SW 1271 (cell line): Measurements from ENCODE around the gene HOXA13.

Experiments
- DNase-seq, 2 experiments: peaks; one replicate each; lab custom pipeline; 2025; lab: John Stamatoyannopoulos, UW

Gene HOXA13

GRCh38 chr7:27181795-27182275 is 18.1 kb downstream of the HOXA13 start:
- DNase-seq: no peak

GRCh38 chr7:27180431-27181420 is 19.2 kb downstream of the HOXA13 start:
- no peak for DNase-seq

- DNase-seq: peak in 1 of 2 experiments; percentile 23
These were observed 20.1 kb downstream of the HOXA13 start for GRCh38 chr7:27179503-27180430.

GRCh38 chr7:27179030-27179429 is 20.9 kb downstream of the HOXA13 start:
- DNase-seq: no peak

DNA sequence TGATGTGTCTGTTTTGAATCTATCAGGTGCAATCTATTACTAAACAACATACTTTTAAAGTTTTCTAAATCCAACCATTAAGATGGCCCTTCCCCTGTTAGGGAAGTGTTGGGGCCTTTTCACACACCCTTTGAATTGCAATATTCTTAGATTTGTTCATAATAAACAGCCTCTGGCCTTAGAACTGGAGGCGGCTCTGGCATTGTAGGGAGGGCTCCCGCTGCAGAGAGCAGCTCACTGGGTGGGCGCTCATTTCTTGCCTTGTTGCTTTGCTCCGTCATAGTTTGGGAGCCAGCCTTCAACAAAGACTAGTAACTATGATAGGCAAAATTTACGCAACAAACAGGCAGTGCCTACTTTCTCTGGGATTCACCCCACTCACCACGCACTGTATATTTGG is 21.5 kb downstream of the HOXA13 start:
- DNase-seq: no peak

- DNase-seq: no peak
These were observed 22.0 kb downstream of the HOXA13 start for GRCh38 chr7:27177795-27178320.

GRCh38 chr7:27176962-27177794 is 22.7 kb downstream of the HOXA13 start:
- DNase-seq: no peak

GRCh38 chr7:27176524-27176845 is 23.4 kb downstream of the HOXA13 start:
- DNase-seq: no peak

- no peak for DNase-seq
These were observed 24.0 kb downstream of the HOXA13 start for GRCh38 chr7:27175626-27176523.

DNA sequence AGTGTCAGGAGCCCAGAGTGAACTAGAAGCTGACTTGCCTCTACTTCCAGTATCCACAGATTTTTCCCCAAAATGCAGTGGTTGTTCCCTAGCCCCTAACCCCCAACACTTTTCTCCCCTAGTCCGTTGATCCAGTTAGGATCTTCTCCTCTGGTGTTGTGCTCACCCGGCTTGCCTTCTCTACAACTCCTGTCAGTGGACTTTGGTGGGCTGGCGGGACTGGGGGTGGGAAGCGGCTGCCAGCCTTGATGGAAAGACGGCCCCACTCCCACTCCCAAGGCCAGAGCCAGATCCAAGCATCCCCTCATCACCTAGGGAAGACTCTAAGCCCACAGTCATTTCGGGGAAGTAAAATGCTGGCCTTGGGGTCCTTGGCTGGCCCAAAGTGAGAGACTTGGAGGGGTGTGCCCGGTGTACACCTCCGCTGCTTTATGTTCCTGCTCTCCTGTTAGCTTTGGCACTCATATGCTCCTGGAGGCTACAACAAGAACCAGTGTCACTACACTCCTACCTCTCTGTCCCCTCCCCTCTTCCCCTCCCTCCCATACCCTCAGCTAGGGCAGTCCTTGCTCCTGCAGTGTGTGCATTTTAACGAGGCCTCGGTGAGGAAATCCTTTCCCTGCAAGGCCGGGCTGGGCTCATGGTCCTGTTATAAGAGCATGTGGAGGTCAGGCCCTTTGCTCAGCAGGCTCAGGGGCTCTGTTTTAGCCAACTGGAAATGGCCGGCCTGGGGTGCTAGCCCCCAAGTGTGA is 24.8 kb downstream of the HOXA13 start:
- no peak for DNase-seq

DNA sequence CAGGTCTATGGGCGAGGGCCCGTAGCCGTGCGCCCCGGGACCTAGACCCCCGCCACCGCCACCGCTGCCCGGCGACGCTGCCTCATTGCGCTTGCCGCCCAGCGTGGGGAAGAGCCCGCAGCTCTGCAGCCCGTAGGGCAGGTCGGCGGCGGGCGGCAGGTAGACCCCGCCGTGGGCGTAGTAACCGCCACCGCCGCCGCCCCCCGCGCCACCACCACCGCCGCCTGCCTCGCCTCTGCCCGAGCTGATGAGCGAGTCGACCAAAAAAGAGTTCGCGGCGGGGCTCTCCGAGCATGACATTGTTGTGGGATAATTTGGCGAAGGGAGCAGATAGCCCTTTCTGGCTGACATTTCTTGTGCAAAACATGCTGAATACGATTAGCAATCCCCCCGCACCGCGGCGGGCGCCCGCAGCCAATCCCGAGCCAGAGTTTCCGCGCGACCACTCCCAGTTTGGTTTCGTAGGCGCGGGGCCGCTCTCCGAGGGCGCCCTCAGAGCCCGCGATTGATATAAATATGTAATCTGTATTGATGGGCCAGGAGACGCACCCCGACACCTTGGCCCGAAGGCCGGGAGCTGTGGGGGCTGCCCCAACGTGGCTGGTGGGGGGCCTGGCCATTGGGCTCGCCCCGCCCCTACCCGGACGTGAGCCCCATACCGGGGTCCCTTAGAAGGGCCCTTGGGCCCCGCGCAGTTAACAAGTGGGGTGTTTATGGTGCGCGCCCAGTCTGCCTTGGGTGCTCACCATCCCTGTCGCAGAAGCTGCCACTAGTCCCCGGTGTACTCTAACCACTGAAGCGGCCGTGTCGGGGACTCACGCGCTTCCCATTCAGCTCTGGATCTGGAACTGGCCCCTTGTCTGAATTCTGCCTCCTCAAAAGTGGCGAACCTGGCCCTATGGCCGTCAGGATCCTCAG is 25.7 kb downstream of the HOXA13 start, which contains the start of gene HOXA10:
TSS of gene HOXA10 (minus strand) at position 365 of the 918 bp plus-strand sequence. CDS start at position 351, 14 bp downstream.
- DNase-seq: no peak

DNA sequence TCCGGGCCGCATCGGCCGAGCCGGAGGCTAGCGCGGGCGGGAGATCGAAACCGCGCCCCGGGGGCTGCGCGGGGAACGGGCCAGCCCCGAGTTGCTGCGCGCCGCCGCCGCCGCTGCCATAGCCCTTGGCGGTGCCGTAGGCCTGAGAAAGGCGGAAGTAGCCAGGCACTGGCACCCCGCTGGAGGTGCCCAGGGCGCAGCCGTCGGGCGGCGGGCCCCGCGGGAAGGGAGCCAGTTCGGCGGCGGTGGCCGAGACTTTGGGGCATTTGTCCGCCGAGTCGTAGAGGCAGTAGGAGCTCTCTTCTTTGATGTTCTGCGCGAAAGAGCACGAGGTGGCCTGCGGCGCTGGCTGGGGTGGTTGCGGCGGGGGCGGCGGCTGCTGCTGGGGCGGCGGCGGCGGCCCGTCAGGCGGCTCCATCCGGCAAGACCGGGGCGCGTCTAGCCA is 26.4 kb downstream of the HOXA13 start:
- DNase-seq: no peak

- DNase-seq: no peak
These were observed 26.9 kb downstream of the HOXA13 start for GRCh38 chr7:27172823-27173510.

DNA sequence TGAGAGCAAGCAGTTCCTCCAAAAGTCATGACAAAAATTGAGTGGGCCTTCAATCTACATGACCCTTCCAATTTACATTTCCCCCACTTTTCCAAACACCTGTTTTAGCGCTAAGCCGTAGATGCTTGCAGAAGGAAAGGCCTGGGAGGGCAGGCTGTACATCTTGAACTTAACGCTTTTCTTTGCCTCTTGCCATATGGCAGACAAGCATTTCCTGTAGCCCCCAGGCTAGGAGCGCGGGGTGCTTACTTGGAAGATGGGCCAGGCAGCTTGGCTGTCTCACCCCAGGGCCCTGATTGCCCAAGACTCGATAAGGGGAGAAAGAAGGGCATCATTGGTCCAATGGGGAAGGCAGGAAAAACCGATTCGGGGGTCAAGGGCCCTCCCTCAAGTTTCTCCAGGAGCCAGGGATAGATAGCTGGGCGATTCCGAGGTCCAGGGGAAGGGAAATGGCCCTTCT is 27.5 kb downstream of the HOXA13 start:
- no peak for DNase-seq

DNA sequence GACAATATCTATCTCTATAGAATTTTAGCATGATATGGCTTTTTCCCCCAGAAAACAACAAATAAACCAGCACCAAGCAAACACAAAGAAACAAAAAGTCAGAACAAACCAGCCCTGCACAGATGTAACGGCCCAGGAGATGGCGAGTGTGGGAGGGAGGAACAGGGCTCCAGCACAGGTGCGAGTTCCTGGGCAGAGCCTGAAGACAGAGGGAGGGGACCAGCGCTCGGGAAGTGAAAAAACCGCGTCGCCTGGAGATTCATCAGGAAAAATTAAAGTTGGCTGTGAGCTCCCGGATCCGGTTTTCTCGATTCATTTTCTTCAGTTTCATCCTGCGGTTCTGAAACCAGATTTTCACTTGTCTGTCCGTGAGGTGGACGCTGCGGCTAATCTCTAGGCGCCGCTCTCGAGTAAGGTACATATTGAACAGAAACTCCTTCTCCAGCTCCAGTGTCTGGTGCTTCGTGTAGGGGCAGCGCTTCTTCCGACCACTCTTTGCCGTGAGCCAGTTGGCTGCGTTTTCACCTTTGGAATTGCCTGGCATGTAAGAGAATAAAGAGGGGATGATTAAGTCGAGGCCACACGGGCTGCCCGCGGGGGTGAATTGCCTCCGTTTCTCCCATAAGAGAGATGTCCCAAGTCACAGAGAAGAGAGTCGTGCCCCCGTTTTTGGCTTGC is 28.1 kb downstream of the HOXA13 start:
- DNase-seq: no peak

DNA sequence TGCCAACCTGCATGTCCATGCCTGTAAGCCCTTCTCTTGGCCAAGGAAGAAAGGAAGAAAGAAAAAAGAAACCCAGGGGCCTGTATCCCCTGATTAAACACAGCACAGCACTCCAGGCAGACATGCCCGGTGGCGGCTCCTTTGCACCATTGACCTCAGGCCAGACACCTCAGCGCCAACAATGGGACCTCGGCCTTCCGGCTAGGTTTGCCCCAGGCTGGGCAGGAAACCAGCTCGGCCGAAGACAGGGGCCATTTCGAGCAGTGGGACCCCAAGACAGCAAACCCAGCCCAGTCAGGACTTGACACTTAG is 28.6 kb downstream of the HOXA13 start:
- no peak for DNase-seq
